C4-2B (cell line): ENCODE measurements around the gene PURA.
A peak's percentile ranks its signal among the peaks of the same experiment; 100 is the strongest.

ENCODE experiments used
- H3K27ac ChIP-seq: fragments of 450-650 bp; 2 replicates; pipeline ENCODE4 v1.5.1; 2017
- ZFX ChIP-seq: fragments of 450-650 bp; IDR thresholded peaks from 2 replicates; pipeline ENCODE4 v1.6.1; 2017
- TF ChIP-seq, protein P1 (sequence below): fragments of 450-650 bp; conservative IDR thresholded peaks from 2 replicates; pipeline ENCODE4 v1.5.1; 2017; ENCODE audit warnings: mild to moderate bottlenecking

PURA gene

DNA sequence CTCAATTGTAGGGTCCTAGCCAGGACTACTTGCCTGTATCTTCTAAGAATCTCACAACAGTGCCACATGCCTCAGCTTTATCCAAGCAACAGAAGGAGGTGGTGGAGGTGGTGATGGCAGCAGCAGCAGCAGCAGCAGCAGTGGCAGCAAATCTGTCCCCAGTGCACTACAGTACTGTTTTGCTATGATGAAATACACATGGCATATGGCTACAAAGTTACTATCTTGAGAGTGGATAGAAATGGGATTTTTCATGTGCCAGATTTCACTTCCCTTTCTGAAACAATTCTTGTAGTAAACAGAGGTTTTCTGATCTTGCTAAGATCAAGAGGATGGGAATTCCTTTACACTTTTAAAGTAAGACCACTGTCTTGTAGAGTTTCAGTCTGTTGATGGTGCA lies 53.0 kb downstream of the PURA start:
- H3K27ac ChIP-seq: no peak overlapping the region
- TF ChIP-seq, protein P1, sequence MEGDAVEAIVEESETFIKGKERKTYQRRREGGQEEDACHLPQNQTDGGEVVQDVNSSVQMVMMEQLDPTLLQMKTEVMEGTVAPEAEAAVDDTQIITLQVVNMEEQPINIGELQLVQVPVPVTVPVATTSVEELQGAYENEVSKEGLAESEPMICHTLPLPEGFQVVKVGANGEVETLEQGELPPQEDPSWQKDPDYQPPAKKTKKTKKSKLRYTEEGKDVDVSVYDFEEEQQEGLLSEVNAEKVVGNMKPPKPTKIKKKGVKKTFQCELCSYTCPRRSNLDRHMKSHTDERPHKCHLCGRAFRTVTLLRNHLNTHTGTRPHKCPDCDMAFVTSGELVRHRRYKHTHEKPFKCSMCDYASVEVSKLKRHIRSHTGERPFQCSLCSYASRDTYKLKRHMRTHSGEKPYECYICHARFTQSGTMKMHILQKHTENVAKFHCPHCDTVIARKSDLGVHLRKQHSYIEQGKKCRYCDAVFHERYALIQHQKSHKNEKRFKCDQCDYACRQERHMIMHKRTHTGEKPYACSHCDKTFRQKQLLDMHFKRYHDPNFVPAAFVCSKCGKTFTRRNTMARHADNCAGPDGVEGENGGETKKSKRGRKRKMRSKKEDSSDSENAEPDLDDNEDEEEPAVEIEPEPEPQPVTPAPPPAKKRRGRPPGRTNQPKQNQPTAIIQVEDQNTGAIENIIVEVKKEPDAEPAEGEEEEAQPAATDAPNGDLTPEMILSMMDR: no peak
- no peak for TF ChIP-seq ZFX

DNA sequence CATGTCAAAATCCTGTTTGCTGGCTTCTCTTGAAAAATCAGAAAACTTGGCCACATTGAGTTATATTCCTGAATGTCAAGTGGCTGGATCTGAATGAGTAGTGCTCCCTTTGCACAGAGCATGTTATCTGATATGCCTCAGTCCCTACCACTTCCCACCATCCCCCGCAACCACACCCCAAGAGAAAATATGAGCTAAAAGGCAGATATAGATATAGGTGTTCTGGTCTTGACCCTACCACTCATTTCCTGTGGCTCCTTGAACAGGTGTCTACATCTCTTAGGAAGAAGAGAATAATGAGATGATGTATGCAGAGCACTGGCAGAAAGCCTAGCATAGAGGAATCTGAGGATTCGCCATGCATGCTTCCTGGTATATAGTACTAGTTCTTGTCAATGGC lies 54.5 kb downstream of the PURA start:
- TF ChIP-seq, protein P1: no peak
- TF ChIP-seq ZFX: no peak
- H3K27ac ChIP-seq: no peak overlapping the region

DNA sequence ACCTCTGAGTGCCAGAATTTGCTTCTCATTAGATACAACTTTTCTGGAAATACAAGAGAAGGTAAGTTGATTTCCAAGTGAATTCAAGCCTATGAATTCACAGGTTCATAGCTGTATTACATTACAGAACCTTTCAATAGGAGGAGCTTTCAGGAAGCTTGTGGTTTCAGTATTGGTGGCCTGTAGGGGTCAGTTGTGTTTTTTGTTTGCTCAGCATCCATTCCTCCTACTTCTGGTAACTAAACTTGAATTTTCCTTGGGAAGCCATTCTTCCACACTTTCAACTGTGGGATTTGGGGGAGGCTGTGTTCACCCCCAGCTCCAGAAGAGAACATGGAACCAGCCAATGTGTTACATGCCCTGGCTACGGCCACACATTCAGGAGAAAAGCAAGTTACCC lies 55.5 kb downstream of the PURA start:
- TF ChIP-seq ZFX: no peak
- TF ChIP-seq, protein P1: no peak
- H3K27ac ChIP-seq: no peak overlapping the region

DNA sequence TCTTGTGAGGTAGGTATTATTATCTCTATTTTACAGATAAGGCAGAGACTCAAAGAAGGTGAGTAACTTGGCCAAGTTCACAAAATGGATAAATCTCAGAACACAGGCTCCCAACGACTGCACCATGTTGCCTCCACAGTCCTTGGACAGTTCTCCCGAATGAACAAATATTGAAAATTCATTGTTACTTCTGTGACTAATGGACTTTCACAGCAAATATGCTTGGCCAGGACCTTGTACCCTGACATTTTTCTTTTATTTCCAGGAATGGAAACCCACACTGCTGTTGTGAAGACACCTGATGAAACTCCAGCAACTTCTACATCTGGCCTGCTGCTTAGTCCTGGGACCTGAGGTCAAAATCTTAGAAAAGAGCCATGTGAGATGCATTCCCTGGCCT lies 58.6 kb downstream of the PURA start:
- TF ChIP-seq, protein P1: no peak
- TF ChIP-seq ZFX: no peak
- H3K27ac ChIP-seq: no peak overlapping the region

DNA sequence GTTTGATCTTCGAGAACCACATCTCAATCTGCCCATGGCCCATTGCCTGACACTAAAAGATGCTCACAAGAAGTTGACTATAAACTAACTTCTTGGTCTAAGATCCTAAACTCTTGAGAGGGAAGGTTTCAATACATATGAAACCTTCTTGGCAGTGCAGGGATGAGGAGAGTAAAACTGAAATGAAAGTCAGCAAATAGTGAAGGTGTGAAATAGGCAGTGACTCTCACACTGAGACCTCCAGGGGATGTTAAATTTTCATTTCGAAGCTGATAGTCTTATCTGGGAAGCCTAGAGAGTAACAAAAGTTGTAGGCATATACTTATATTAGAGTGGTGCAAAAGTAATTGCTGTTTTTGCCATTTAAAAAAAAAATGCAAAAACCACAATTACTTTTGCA lies 60.1 kb downstream of the PURA start:
- TF ChIP-seq, protein P1: no peak
- no peak for TF ChIP-seq ZFX
- H3K27ac ChIP-seq: no peak overlapping the region

DNA sequence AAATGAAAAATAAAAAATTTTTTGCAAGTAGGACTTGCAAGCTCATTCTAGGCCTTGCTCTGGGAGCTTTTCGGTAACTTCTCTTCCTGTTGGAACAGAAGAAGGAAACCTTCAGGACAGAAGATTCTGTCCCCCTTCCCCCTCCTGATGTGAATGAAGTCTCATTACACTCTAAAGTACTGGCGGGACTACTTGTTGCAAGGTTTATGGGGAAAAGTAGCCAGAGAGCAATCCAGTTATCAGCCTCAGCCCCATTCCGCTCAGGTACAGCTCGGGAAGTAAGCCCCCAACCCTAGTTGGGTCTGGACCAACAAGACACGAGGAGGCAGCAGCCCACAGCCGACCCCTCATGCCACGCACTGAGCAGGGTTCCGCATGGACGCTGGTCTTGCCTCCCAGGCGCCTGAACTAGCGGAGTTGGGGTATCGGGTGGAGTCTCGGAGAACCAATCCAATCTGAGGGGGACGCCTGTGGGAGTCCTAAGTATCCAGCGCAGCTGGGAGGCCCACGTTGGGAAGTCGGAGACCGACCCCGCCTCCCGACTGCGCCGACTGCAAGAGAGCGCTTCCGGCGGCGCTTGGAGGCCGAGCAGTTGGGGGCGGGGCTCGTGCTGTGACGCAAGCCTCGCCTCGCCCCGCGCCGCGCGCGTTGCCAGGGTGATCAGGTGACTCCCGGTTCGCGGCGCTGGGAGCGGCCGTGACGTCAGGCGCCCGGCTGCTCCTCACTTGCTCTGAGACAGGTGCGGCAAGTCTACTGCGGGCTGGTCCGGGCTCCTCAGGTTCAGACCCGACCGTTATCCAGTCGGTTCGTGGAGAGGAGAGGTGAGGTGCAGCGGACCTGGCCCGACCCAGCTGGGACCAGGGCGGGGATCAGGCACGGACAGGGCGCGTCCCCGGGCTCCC lies 60.8 kb downstream of the PURA start, which contains the start of gene CYSTM1:
CYSTM1 (plus strand) TSS at position 724 of the 902 bp plus-strand sequence. CDS start 19,278 bp downstream, outside the sequence.
- peak within 1 kb of the TSS; percentile 70 for H3K27ac ChIP-seq
- TF ChIP-seq ZFX: no peak
- TF ChIP-seq, protein P1: no peak
